Choroid plexus epithelial cell (primary cell): Measurements from ENCODE around the gene SENP7.

Experiments used
- DNase-seq: peaks from one replicate; pipeline ENCODE4 v3.0.0-alpha.2; 2010; ENCODE audit warnings: low read depth
- H3K4me3 ChIP-seq: 2 replicates; pipeline ENCODE4 v1.5.1; 2011; ENCODE audit warnings: low read depth, mild to moderate bottlenecking, control low read depth, low read length, moderate library complexity
- CTCF ChIP-seq: conservative IDR thresholded peaks from 2 replicates; pipeline ENCODE4 v1.5.1; 2011; ENCODE audit warnings: low read depth, mild to moderate bottlenecking, control low read depth, inconsistent platforms, low read length, moderate library complexity

SENP7 gene

GRCh38 chr3:101433652-101434051 lies 79.4 kb downstream of the SENP7 start:
- H3K4me3 ChIP-seq = no peak overlapping the region
- no peak for TF ChIP-seq CTCF
- DNase-seq = no peak

GRCh38 chr3:101423984-101424888 lies 88.8 kb downstream of the SENP7 start:
- TF ChIP-seq CTCF = no peak

GRCh38 chr3:101418851-101419250 lies 94.2 kb downstream of the SENP7 start:
- no peak for TF ChIP-seq CTCF

More at GRCh38 chr3:101423984-101424888, 88.8 kb downstream of the SENP7 start:
- DNase-seq = no peak
- no peak overlapping the region for H3K4me3 ChIP-seq

DNA sequence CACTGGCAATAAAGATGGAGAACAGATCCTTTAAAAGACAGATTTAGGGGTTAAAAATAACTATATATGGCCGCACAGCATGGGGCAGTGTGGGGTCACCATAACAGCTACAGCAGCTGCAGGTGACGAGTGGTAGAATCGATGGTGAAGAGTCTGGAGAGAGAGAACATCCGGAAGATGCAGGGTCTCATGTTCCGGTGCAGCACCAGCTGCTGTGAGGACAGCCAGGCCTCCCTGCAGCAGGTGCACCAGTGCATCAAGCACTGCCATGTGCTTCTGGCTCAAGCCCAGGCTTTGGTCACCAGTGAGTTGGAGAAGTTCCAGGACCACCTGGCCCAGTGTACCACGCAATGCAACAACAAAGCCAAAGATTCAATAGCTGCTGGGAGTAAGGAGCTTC lies 98.9 kb downstream of the SENP7 start:
- TF ChIP-seq CTCF = no peak
- no peak overlapping the region for H3K4me3 ChIP-seq
- DNase-seq = no peak

More at GRCh38 chr3:101418851-101419250, 94.2 kb downstream of the SENP7 start:
- H3K4me3 ChIP-seq = no peak overlapping the region
- no peak for DNase-seq

GRCh38 chr3:101413656-101414055 lies 99.4 kb downstream of the SENP7 start:
- TF ChIP-seq CTCF = no peak
- H3K4me3 ChIP-seq = no peak overlapping the region
- no peak for DNase-seq

- no peak for TF ChIP-seq CTCF
- DNase-seq = no peak
- H3K4me3 ChIP-seq = no peak overlapping the region
Measured at GRCh38 chr3:101391413-101391950, 121.5 kb downstream of the SENP7 start.

- no peak for TF ChIP-seq CTCF
- H3K4me3 ChIP-seq = no peak overlapping the region
- no peak for DNase-seq
Measured at GRCh38 chr3:101388706-101389105, 124.3 kb downstream of the SENP7 start.
